GM19452 (cell line): ENCODE data around the gene ADH4.
"Not testable (repeated sequence)": the region's sequence is repeated elsewhere in the genome, so short reads cannot be mapped to it uniquely, and the experiment has no call there.

ENCODE experiments used
- ATAC-seq: cut with Tn5 transposase; IDR thresholded peaks from one replicate; pipeline ENCODE4 v1.9.1; 2021; ENCODE audit not compliant: unreplicated experiment

Gene ADH4

DNA sequence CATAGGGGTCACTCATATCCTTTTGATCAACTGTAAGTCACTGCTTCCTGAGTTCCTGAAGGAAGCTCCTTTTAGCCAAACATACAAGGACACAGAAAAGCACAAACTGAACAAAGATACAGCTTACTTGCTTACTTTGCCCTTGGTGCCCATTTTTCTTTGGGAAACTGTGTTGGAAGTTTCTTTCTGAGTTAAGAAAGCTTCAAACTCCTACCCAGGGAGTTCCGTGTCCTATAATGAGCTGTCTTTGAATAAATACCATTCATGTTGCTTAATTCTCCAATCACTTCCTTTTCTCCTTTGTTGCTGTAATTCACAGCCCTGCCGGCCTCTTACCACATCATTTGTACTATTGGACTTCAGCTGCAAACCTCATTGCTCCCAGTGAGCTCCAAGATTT, at the start of gene ADH4:
Gene ADH4, minus strand, starts transcription at position 228 of the 400 bp plus-strand sequence. Its CDS starts 75 bp downstream, at position 153.
- ATAC-seq = no peak

DNA sequence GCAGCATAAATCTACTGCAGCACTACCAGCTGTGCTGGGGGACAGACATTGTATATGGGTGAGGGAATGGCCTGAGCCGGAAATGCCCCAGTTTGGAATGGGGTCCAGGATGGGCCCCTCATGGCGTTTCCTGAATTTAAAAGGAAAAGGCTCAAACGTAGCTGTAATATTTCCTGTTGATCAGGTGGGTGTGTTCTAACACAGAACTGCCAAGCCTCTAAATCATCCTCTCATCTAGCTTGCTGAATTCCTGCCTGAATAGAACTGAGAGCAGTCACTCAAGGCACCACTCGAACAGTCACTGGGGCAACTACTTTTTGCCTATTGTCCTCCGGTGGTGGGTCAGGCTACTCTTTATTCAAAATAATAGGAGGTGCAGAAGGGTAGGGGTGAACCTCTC, 46.2 kb upstream of the ADH4 start:
- no peak for ATAC-seq

DNA sequence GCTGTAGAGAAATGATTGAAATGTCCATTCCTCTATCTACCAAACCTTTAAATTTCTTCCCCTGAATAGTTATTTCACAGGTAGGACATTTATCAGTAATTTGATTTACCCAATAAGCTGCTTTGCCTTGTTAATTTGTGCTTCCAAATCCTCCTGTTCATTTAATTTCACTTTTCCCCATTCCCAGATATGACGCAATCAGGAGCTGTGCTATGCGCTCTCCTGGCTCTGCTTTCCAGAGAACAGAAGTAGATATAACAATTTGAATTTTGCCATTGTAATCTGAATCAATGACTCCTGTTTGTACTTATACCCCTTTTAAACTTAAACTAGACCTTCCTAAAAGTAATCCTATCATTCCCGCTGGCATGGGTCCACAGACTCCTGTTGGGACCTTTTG, 45.8 kb upstream of the ADH4 start:
- ATAC-seq = not testable (repeated sequence)

DNA sequence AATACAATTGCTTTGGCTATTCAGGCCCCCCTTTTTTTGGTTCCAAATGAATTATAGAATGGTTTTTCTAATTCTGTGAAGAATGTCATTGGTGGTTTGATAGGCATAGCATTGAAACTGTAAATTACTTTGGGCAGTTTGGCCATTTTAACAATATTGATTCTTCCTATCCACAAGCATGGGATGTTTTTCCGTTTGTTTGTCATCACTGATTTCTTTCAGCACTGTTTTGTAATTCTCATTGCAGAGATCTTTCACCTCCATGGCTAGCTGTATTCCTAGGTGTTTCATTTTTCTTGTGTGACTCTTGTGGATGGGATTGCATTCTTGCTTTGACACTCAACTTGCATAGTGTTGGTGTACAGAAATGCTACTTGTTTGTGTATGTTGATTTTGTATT, 41.9 kb upstream of the ADH4 start:
- ATAC-seq = no peak

DNA sequence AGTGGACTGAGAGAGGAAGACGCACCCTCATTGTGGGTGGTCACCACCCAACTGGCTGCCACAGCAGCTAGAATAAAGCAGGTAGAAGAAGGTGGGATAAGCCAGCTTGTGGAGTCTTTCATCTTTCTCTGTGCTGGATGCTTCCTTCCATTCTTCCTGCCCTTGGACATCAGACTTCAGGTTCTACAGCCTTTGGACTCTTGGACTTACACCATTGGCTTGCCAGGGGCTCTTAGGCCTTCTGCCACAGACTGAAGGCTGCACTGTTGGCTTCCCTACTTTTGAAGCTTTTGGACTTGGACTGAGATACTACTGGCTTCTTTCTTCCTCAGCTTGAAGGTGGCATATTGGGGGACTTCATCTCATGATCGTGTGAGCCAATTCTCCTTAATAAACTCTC, 41.5 kb upstream of the ADH4 start:
- no peak for ATAC-seq

DNA sequence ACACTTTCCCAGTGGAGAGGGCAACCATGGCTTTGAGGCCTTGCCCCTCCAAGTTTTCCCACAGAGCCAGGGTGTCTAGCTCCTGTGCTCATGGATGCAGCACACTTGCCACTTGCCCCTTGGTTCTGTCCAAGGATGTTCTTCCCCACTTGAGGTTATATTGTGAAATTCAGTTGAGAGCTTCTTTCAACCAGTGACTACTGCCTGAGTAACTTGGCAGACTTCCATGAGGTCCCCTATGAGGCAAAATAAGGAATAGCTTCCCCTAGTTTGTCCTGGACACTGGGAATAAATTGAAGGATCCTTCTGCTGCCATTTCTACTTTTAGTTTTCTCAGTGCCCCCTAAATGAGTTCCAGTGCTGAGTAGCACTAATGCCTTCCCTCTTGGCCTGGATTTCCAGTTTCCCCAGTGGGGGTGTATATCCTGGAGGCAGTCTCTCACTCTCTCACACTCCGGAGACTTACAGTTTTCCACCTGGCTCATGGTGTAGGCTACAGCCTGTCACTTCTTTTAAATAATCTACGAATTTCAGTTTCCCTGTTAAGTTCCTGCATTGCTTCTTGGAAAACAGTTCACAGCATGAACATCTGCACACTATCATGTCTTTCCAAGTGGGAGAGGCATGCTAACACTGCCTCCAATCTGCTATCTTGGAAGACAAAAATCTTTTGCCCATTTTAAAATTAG, 36.4 kb upstream of the ADH4 start:
- ATAC-seq = no peak

DNA sequence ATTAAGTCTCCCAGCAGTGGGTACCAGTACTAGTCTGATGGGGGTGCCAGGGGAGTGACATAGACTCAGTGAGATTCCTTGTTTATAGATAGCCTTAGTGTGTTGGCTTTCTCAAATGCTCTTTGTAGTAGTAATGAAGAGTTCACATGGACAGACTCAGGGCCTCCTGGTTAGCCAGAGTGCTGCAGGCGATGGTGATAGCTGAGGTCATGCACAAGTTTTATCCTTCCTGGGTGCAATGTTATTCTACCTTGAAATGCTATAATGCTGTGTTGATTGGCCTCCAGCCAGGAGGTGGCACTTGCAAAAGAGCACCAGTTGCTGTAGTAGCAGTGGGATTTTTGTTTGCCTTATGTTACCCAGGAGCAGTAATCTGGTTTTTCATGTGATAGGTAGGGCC, 35.5 kb upstream of the ADH4 start:
- ATAC-seq = no peak

DNA sequence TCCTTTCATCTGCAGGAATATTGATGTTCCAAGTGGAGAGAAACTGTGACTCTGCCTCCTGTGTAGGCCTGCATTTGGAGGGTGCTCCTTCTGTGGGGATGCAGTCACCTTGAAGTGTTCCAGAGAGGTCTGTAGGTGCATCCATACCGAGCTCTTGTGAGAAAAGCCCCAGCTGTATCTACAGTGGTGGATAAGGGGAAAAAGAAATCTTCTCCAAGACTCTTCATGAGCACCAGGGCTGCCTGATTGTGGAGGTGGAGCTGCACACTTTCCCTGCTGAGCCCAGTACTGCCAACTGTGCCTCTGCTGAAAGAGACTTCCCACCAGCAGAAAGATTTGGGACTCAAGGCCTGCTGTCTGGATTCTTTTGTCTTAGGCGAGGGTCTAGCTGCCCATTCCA, 35.1 kb upstream of the ADH4 start:
- no peak for ATAC-seq

DNA sequence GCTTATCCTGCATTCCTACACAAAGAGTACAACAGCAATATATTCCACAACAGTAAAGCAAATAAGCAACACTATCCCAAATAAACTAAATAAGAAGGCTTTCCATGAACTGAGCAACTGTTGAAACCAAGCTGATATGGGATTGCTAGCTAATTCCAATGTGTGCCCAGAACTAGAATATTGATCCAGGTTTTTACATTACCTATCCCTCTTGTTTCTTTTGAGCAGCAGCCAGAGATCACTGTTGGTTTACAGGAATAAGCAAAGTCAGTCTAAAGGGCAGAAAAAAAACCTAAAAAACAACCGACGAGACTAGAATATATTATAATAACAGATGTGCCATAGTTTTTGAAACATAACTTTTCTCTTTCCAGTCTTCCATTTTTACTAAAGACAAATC, 22.4 kb upstream of the ADH4 start:
- ATAC-seq = no peak

DNA sequence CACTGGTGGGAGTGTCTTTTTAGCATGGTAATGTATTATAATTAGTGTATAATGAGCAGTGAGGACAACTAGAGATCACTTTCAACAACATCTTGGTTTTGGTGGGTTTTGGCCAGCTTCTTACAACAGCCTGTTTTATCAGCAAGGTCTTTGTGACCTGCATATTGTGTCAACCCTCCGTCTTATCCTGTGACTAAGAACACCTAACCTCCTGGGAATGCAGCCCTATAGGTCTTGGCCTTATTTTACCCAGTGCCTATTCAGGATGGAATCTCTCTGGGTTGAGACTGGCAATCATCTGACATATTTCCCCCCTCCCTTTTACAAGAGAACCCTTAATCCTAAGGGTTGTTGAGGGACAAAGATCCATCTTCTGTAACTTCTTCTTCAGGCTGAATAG, 21.9 kb upstream of the ADH4 start:
- no peak for ATAC-seq

DNA sequence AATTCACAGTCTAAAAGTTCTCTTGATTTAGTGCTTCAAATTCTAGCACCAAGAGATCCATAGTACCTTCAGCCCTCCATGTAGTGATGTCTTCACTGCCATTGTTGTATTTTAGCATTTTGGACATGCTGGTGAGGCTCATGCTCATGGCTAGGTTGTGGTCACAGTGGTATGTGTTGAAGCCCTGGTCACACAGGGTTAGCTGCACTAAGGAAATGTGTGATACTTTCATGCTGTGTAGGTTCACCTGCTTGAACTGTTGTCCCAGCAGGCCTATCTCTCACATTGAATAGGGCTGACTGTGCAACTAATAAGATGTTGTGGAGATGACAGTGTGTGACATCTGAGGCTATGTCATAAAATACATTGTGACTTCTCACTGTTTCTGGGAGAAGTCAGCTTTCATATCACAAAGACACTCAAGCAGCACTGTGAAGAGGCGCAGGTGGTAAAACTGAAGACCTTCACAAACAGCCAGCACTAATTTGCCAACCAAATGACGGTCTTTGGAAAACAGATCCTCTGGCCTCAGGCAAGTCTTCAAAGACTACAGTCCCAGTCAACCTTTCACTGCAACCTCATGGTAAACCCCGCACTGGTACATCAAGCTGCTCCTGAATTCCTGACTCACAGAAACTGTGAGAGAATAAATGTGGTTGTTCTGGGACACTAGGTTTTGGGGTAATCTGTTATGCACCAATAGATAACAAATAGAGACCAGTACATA, 17.4 kb upstream of the ADH4 start:
- no peak for ATAC-seq

DNA sequence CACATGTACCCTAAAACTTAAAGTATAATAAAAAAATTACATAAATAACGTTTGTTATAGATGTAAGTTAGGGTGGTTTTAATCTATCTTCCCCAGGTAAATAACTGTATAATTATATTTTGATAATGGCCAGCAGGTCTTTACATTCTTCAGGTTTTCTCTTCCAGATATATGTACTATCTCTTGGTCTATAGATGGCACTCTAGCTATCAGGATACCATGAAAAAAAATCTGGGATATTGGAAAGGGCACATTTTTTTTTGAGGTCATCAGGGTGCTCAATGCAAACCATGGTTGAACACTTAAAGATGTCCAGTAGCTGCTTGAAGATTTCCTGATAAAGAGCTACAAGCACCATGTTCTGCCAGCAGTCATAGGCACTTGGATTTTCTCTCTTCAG, 15.6 kb upstream of the ADH4 start:
- ATAC-seq = no peak

DNA sequence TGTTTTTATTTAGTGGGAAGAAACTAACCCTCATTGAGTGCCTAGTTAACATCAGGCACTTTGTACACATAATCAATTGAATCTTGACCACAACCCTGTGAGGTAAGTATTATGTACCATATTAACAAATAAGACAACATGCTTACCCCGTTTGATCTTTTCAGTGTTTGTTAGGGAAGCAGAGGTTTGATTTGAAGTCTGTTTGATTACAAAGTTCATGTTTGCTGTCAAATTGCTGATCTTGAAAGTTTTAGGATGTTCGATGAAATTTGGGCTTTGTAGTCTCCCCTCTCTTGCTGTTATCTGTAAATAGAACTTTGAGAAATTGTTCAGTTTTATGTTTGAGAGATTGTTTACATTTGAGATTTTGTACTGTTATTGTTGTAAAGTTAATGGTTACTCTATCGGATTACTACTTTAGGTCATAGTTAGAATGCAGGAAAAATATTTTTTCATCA, 13.4 kb upstream of the ADH4 start:
- ATAC-seq = no peak

DNA sequence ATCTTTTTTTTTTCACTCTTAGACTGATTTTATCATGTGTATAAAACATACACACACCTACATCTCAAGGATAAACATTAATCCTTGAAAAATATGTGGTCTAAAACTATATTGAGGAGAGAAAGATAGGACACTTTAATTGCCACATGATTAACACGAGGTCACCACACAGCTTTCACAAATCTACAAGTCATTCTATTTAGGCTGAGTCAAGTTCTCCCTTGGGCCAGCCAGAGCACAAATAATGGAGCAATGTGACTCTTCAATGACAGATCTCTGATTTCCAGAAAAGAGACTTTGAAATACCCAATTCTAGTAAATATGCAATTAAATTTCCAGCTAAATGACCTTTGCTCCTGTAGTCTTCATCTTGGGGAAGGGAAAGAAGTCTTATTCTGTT, 12.9 kb upstream of the ADH4 start:
- ATAC-seq = no peak

DNA sequence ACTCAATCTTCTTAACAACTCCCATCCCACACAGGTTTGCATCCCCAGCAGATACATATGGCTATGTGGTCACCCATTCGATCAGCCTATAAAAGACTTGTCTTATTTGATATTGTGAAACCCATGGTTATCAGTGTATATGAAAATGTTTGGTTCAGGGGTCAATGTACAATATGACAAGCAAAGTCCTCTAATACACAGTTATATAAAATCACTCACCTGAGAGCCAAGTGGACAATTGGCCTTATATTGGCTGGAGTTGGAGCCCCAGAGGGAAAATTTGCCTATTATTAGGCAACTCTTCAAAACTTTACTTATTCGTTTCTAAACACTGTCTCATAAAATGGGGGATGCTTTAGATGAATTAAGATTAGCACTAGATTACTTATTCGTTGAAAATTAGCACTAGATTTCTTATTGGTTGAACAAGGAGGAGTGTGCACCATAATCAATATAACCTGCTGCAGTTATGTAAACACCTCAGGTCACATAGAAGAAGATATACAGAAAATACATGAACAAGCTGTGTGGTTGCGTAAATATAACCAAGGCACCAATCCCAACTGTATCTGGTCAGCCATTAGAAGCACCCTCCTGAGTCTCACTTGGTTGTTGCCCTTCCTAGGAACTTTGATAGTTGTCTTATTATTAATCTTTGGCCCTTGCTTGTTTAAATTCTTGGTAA, 10.7 kb upstream of the ADH4 start:
- no peak for ATAC-seq

DNA sequence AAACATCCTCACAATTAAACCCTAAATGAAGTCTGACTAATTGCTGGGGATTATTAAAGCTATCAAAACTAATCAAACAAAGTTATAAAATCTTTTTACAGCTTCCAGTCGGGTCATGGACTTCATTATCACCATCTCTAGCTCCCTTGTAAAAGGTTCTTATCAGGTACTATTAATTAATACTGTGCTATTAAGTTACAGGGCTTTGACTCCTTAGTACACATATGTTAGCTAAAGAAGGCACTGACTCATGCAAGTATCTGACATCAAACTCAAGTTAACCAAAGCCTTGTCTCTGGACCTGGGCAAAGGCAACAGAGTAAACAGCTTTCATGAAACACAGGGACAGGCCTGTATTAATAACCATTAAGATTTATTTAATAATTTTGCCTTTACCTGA, 7.9 kb upstream of the ADH4 start:
- ATAC-seq = no peak

DNA sequence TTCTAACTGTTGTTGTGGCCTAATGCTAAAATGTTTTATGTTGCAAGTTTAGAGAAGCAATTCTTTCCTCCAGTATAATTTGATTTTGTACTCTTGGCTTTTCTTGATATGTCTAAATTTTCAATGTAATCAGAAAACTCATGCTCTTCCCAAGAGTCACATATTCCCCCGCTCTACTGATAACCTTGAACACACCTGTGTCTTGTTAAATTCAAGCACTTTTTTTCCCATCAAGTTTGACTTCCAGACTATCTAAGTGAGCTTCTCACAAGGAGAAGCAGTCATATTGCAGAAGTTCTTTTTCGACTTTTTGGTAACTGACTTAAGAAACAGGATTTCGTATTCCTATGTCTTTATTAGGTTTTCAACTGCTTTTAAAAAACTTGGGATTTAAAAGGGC, 7.4 kb upstream of the ADH4 start:
- ATAC-seq = no peak

DNA sequence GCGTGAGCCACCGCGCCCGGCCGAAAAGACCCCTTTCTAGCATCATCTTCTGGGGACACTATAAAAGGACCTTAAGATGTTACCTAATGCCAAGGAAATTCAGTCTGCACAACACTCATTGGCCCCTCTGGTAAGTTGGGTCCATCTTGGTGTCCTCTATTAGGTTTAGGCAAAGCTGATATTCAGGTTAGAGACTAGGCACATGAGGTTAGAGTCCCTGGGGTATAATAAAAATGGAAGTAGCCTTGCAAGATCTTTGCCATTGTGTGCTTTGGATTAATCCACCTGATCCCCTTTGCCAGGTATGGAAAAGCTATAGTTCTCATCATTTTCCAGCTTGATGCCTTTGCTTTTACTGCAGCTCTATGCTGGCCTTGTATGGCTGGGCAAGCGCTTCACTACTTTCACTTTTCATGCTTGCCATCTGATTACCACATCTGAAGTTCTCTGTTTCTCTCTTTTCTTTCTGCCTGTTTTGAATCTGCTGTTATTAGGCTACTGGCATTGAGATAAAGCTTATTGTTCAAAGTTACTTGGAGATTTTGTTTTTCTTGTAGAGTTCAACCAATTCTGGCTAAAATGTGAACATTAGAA, 5.4 kb upstream of the ADH4 start:
- no peak for ATAC-seq

DNA sequence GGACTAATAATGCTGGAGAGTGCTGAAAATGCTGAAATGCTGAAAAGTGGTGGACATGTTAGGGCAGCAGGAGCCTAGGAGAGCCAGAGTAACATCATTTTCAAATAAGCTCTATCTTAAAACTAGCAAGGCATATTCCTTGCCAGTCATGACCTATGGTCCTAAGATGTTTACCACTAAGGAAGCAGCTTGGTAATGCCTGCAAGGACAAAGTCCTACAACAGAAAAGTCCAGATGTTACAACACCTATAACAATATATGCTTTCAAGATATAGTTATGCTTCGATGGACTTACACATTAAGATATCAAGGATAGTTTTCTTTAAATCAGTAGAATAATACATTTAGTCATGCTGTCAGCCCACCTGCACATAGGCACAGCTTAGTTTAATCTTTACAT, 4.5 kb upstream of the ADH4 start:
- no peak for ATAC-seq

DNA sequence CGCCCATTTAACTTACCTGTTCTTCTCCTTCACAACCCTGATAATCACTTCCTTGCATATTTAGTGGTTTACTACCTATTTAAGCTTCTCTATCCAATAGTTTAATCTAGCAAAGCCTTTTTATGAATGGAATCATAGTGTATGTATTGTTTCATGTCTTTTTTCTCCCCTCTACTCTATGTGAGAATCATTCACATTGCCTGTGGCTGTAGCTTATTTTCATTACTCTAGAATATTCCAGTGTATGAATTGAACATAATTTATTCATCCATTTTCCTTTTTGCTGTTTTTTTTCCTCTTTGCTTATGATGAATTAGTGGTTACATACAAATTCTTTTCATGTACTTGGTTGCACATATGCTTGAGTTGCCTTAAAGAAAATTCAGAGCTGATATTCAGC, 490 bp upstream of the ADH4 start:
- ATAC-seq = no peak

DNA sequence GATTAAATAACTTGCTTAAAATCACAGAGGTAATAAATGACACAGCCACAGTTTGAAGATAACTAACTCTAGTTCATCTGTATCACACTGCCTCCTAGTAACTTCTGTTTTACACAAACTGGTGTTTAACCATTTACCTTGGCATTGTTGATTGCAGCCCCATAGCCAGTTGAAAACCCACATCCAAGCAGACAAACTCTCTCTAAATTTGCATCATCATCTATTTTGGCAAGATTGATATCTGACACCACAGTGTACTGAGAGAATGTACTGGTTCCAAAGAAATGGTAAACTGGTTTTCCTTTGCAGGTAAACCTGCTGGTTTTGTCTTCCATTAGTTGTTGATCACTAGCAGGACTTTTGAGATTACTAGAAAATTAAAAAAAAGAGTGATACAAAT, 7.8 kb downstream of the ADH4 start:
- no peak for ATAC-seq
